ENCODE data around the gene RNF214. TPM values are rescaled to one million over a fixed set of nuclear protein-coding genes. Genes with fewer than 3 reads are reported as not detected.

RNF214 gene
- total and polyA plus RNA-seq, 2 of the 13 experiments (the other 11 are each of a cell fraction or from before 2014, with no cell fraction given) = 10.7 to 12.6 TPM

GRCh38 chr11:117299351-117300282 is 67.1 kb downstream of the RNF214 start (continued):
- no peak for TF ChIP-seq HNRNPH1 (optimal IDR thresholded peaks at IDR 0.05; ENCODE audit: low read depth, low read length)
- TF ChIP-seq ZNF501 (CRISPR knock-in tag; IDR thresholded peaks at IDR 0.05) = peak; percentile 44; the same call in 1 of the 2 replicates
- TF ChIP-seq PHF20 (CRISPR knock-in tag; IDR thresholded peaks at IDR 0.05) = no peak
- no peak for TF ChIP-seq ZBTB14 (CRISPR knock-in tag; IDR thresholded peaks at IDR 0.05)
- TF ChIP-seq JUNB (CRISPR knock-in tag; IDR thresholded peaks at IDR 0.05; ENCODE audit: borderline replicate concordance) = no peak
- no peak for TF ChIP-seq ARNT (IDR thresholded peaks at IDR 0.05)
- no peak for TF ChIP-seq HDAC6 (IDR thresholded peaks at IDR 0.05; ENCODE audit: low read depth, low read length)
- no peak for TF ChIP-seq SOX13 (IDR thresholded peaks at IDR 0.05)
- peak in 1 of 2 experiments; percentile 28; a peak in 1 of 4 replicates for TF ChIP-seq SOX13 (CRISPR knock-in tag; conservative IDR thresholded peaks at IDR 0.05 in 1 of 2, IDR thresholded peaks at IDR 0.05 in 1 of 2)
- no peak for TF ChIP-seq ZNF816 (CRISPR knock-in tag; IDR thresholded peaks at IDR 0.05; ENCODE audit: borderline replicate concordance)
- no peak for TF ChIP-seq THAP9 (CRISPR knock-in tag; IDR thresholded peaks at IDR 0.05; ENCODE audit: borderline replicate concordance)
- TF ChIP-seq KLF15 (CRISPR knock-in tag; IDR thresholded peaks at IDR 0.05; ENCODE audit: borderline replicate concordance) = 0 out of 2 replicates have a peak, but pooled peaks have one; percentile 80
- no peak for TF ChIP-seq ZNF367 (CRISPR knock-in tag; IDR thresholded peaks at IDR 0.05; ENCODE audit: borderline replicate concordance)
- peak; percentile 55 for TF ChIP-seq ERF (CRISPR knock-in tag; IDR thresholded peaks at IDR 0.05)
- no peak for TF ChIP-seq ZNF615 (CRISPR knock-in tag; IDR thresholded peaks at IDR 0.05; ENCODE audit: borderline replicate concordance)
- TF ChIP-seq CEBPG (CRISPR knock-in tag; IDR thresholded peaks at IDR 0.05) = 0 out of 2 replicates have a peak, but pooled peaks have one; percentile 4
- no peak for TF ChIP-seq ZSCAN30 (CRISPR knock-in tag; IDR thresholded peaks at IDR 0.05)
- TF ChIP-seq ZFY (CRISPR knock-in tag; IDR thresholded peaks at IDR 0.05) = peak; percentile 25; the same call in 1 of the 2 replicates
- no peak; the same call in 1 of the 2 replicates for TF ChIP-seq ZNF740 (CRISPR knock-in tag; IDR thresholded peaks at IDR 0.05)
- TF ChIP-seq POLR2AphosphoS5 (IDR thresholded peaks at IDR 0.05; ENCODE audit: low read depth, low read length) = peak; percentile 82
- TF ChIP-seq TRAFD1 (CRISPR knock-in tag; IDR thresholded peaks at IDR 0.05; ENCODE audit: borderline replicate concordance) = no peak
- TF ChIP-seq ZNF337 (CRISPR knock-in tag; IDR thresholded peaks at IDR 0.05; ENCODE audit: borderline replicate concordance, low read depth) = no peak
- TF ChIP-seq SOX6 (IDR thresholded peaks at IDR 0.05) = no peak
- peak; percentile 54 for TF ChIP-seq SOX6 (CRISPR knock-in tag; IDR thresholded peaks at IDR 0.05)
- TF ChIP-seq KDM6A (CRISPR knock-in tag; IDR thresholded peaks at IDR 0.05; ENCODE audit: low read depth) = 0 out of 2 replicates have a peak, but pooled peaks have one; percentile 8

Measured in HepG2 (cell line).